HUES6 (cell line): ENCODE measurements around the gene ANKS6.

Source experiments
- H3K27ac ChIP-seq: 2 replicates; pipeline ENCODE4 v1.7.0; 2013; ENCODE audit warnings: low read depth, mild to moderate bottlenecking, low read length, inconsistent platforms
- H3K27me3 ChIP-seq: 2 replicates; pipeline ENCODE4 v1.6.1; 2013; ENCODE audit warnings: low read length; ENCODE audit not compliant: control insufficient read depth, insufficient read depth
- H3K36me3 ChIP-seq: 2 replicates; pipeline ENCODE4 v1.6.1; 2013; ENCODE audit warnings: low read length; ENCODE audit not compliant: control insufficient read depth, insufficient read depth
- H3K4me1 ChIP-seq: 2 replicates; pipeline ENCODE4 v1.6.1; 2013; ENCODE audit warnings: low read length; ENCODE audit not compliant: control insufficient read depth, insufficient read depth
- H3K4me3 ChIP-seq: 2 replicates; pipeline ENCODE4 v1.5.1; 2013; ENCODE audit warnings: low read depth, low read length
- H3K9ac ChIP-seq: one replicate; pipeline ENCODE4 v1.6.1; 2013; ENCODE audit warnings: mild to moderate bottlenecking, low read length
- H3K9me3 ChIP-seq: 2 replicates; pipeline ENCODE4 v1.6.1; 2013; ENCODE audit warnings: low read depth, low read length; ENCODE audit not compliant: control insufficient read depth, insufficient read depth

ANKS6 gene

GRCh38 chr9:98770717-98771116 lies 25.6 kb downstream of the ANKS6 start:
- Histone ChIP-seq H3K27me3 (no peaks in the 10 kb centered on the region), H3K36me3 (peaks cover 79% of the 10 kb centered on the region), H3K4me1 (no peaks in the 10 kb centered on the region), H3K4me3 (no peak overlapping the region), H3K9me3 (no peaks in the 10 kb centered on the region), H3K27ac (no peak overlapping the region), H3K9ac (no peak overlapping the region)

GRCh38 chr9:98768344-98768743 lies 28.0 kb downstream of the ANKS6 start:
- H3K27me3 ChIP-seq, result no peaks in the 10 kb centered on the region
- H3K27ac ChIP-seq, result no peak overlapping the region
- H3K9ac ChIP-seq, result no peak overlapping the region
- H3K4me1 ChIP-seq, result no peaks in the 10 kb centered on the region
- no peak overlapping the region for H3K4me3 ChIP-seq
- H3K36me3 ChIP-seq, result peaks cover 79% of the 10 kb centered on the region
- H3K9me3 ChIP-seq, result no peaks in the 10 kb centered on the region

- Histone ChIP-seq H3K27me3 (no peaks in the 10 kb centered on the region), H3K4me1 (no peaks in the 10 kb centered on the region), H3K4me3 (no peak overlapping the region), H3K27ac (no peak overlapping the region), H3K9me3 (no peaks in the 10 kb centered on the region), H3K36me3 (peaks cover 75% of the 10 kb centered on the region), H3K9ac (no peak overlapping the region)
Observed at GRCh38 chr9:98767915-98768314, 28.4 kb downstream of the ANKS6 start.

GRCh38 chr9:98767196-98767595 lies 29.2 kb downstream of the ANKS6 start:
- Histone ChIP-seq H3K9ac (no peak overlapping the region), H3K9me3 (no peaks in the 10 kb centered on the region), H3K27me3 (no peaks in the 10 kb centered on the region), H3K4me1 (no peaks in the 10 kb centered on the region), H3K36me3 (peaks cover 68% of the 10 kb centered on the region), H3K4me3 (no peak overlapping the region), H3K27ac (no peak overlapping the region)

- Histone ChIP-seq H3K9me3 (no peaks in the 10 kb centered on the region), H3K4me1 (no peaks in the 10 kb centered on the region), H3K36me3 (peaks cover 62% of the 10 kb centered on the region), H3K4me3 (no peak overlapping the region), H3K9ac (no peak overlapping the region), H3K27ac (no peak overlapping the region), H3K27me3 (no peaks in the 10 kb centered on the region)
Observed at GRCh38 chr9:98766586-98766985, 29.8 kb downstream of the ANKS6 start.

GRCh38 chr9:98765256-98765655 lies 31.1 kb downstream of the ANKS6 start:
- H3K9ac ChIP-seq, result no peak overlapping the region
- no peak overlapping the region for H3K4me3 ChIP-seq
- no peak overlapping the region for H3K27ac ChIP-seq
- H3K4me1 ChIP-seq, result no peaks in the 10 kb centered on the region
- no peaks in the 10 kb centered on the region for H3K9me3 ChIP-seq
- H3K36me3 ChIP-seq, result peaks cover 54% of the 10 kb centered on the region
- no peaks in the 10 kb centered on the region for H3K27me3 ChIP-seq

- Histone ChIP-seq H3K27me3 (no peaks in the 10 kb centered on the region), H3K9me3 (peaks cover 2% of the 10 kb centered on the region; the same call in 1 of the 2 replicates), H3K36me3 (peaks cover 51% of the 10 kb centered on the region), H3K27ac (no peak overlapping the region), H3K4me1 (no peaks in the 10 kb centered on the region), H3K9ac (no peak overlapping the region), H3K4me3 (no peak overlapping the region)
Observed at GRCh38 chr9:98763986-98764745, 32.2 kb downstream of the ANKS6 start.

- H3K9ac ChIP-seq, result no peak overlapping the region
- H3K4me3 ChIP-seq, result no peak overlapping the region
- H3K4me1 ChIP-seq, result no peaks in the 10 kb centered on the region
- no peak overlapping the region for H3K27ac ChIP-seq
- peaks cover 46% of the 10 kb centered on the region for H3K36me3 ChIP-seq
- H3K9me3 ChIP-seq, result peaks cover 10% of the 10 kb centered on the region
- H3K27me3 ChIP-seq, result no peaks in the 10 kb centered on the region
Observed at GRCh38 chr9:98760231-98760630, 36.1 kb downstream of the ANKS6 start.

- no peak overlapping the region for H3K4me3 ChIP-seq
- H3K27me3 ChIP-seq, result no peaks in the 10 kb centered on the region
- peaks cover 10% of the 10 kb centered on the region for H3K9me3 ChIP-seq
- no peaks in the 10 kb centered on the region for H3K4me1 ChIP-seq
- no peak overlapping the region for H3K27ac ChIP-seq
- H3K36me3 ChIP-seq, result peaks cover 74% of the 10 kb centered on the region
- H3K9ac ChIP-seq, result no peak overlapping the region
Observed at GRCh38 chr9:98755006-98755618, 41.2 kb downstream of the ANKS6 start.

GRCh38 chr9:98751210-98751609 lies 45.1 kb downstream of the ANKS6 start:
- peaks cover 64% of the 10 kb centered on the region for H3K36me3 ChIP-seq
- H3K9ac ChIP-seq, result no peak overlapping the region
- H3K27me3 ChIP-seq, result no peaks in the 10 kb centered on the region
- no peak overlapping the region for H3K4me3 ChIP-seq
- H3K27ac ChIP-seq, result no peak overlapping the region
- H3K4me1 ChIP-seq, result no peaks in the 10 kb centered on the region
- H3K9me3 ChIP-seq, result no peaks in the 10 kb centered on the region

GRCh38 chr9:98750364-98751060 lies 45.8 kb downstream of the ANKS6 start:
- peaks cover 61% of the 10 kb centered on the region for H3K36me3 ChIP-seq
- no peak overlapping the region for H3K9ac ChIP-seq
- no peaks in the 10 kb centered on the region for H3K27me3 ChIP-seq
- no peak overlapping the region for H3K27ac ChIP-seq
- H3K4me1 ChIP-seq, result no peaks in the 10 kb centered on the region
- no peak overlapping the region for H3K4me3 ChIP-seq
- no peaks in the 10 kb centered on the region for H3K9me3 ChIP-seq
